Measurements from ENCODE around the gene TADA2A.

GRCh38 chr17:37393352-37393751, 13.3 kb upstream of the TADA2A start:
- TF ChIP-seq CTCF (conservative IDR thresholded peaks at IDR 0.05; ENCODE audit: low read length) (no peak), EZH2phosphoT487 (IDR thresholded peaks at IDR 0.05; ENCODE audit: borderline replicate concordance, low read depth, low read length) (no peak)
